Astrocyte (in vitro differentiated cells and primary cell): ENCODE data around the gene PANX3. TPM values are rescaled to one million over a fixed set of nuclear protein-coding genes. Genes with fewer than 3 reads are reported as not detected.

Experiments used
- DNase-seq: peaks from one replicate; pipeline ENCODE4 v3.0.0-alpha.2; 2010; ENCODE audit warnings: low read depth
- FAIRE-seq: peaks from 2 replicates; lab custom pipeline; 2011; peaks lifted over from hg19 to GRCh38; lab: Jason Lieb, UNC
- H2AFZ ChIP-seq: 2 replicates; pipeline ENCODE4 v1.6.0; 2012; ENCODE audit warnings: low read depth, low read length, inconsistent platforms
- H3K27ac ChIP-seq: 2 replicates; pipeline ENCODE4 v1.5.1; 2011; ENCODE audit warnings: low read depth, low read length, inconsistent platforms
- H3K27me3 ChIP-seq: 2 replicates; pipeline ENCODE4 v1.6.0; 2011; ENCODE audit warnings: low read length, inconsistent platforms; ENCODE audit not compliant: insufficient read depth
- H3K36me3 ChIP-seq: 2 replicates; pipeline ENCODE4 v1.5.1; 2011; ENCODE audit warnings: low read length, inconsistent platforms; ENCODE audit not compliant: insufficient read depth
- H3K4me1 ChIP-seq: 2 replicates; pipeline ENCODE4 v1.5.1; 2011; ENCODE audit warnings: low read length, inconsistent platforms; ENCODE audit not compliant: insufficient read depth
- H3K4me2 ChIP-seq: 2 replicates; pipeline ENCODE4 v1.6.0; 2012; ENCODE audit warnings: low read length, inconsistent platforms
- H3K4me3 ChIP-seq: 2 replicates; pipeline ENCODE4 v1.5.1; 2011; ENCODE audit warnings: low read depth, mild to moderate bottlenecking, low read length, inconsistent platforms; ENCODE audit not compliant: insufficient read depth
- H3K79me2 ChIP-seq: 2 replicates; pipeline ENCODE4 v1.6.0; 2012; ENCODE audit warnings: mild to moderate bottlenecking, low read length, inconsistent platforms; ENCODE audit not compliant: insufficient read depth
- H3K9ac ChIP-seq: 2 replicates; pipeline ENCODE4 v1.6.0; 2012; ENCODE audit warnings: mild to moderate bottlenecking, low read length, inconsistent platforms
- H3K9me3 ChIP-seq: 2 replicates; pipeline ENCODE4 v1.5.1; 2012; ENCODE audit warnings: low read depth, mild to moderate bottlenecking, low read length, inconsistent platforms; ENCODE audit not compliant: insufficient read depth
- H4K20me1 ChIP-seq: 2 replicates; pipeline ENCODE4 v1.6.0; 2012; ENCODE audit warnings: low read length, inconsistent platforms; ENCODE audit not compliant: insufficient read depth
- H3K27ac Mint-ChIP-seq: one replicate; pipeline ENCODE4 v1.8.0; 2021; ENCODE audit warnings: mild to moderate bottlenecking, mixed read lengths; ENCODE audit not compliant: unreplicated experiment
- H3K27me3 Mint-ChIP-seq: one replicate; pipeline ENCODE4 v1.8.0; 2021; ENCODE audit warnings: low read depth, mixed read lengths; ENCODE audit not compliant: unreplicated experiment
- H3K36me3 Mint-ChIP-seq: one replicate; pipeline ENCODE4 v1.8.0; 2021; ENCODE audit warnings: low read depth, mixed read lengths; ENCODE audit not compliant: unreplicated experiment
- H3K4me1 Mint-ChIP-seq: one replicate; pipeline ENCODE4 v1.8.0; 2021; ENCODE audit warnings: low read depth, mixed read lengths; ENCODE audit not compliant: unreplicated experiment
- H3K4me3 Mint-ChIP-seq: one replicate; pipeline ENCODE4 v1.8.0; 2021; ENCODE audit warnings: mild to moderate bottlenecking, moderate library complexity, mixed read lengths; ENCODE audit not compliant: unreplicated experiment
- H3K9me3 Mint-ChIP-seq: one replicate; pipeline ENCODE4 v1.8.0; 2021; ENCODE audit warnings: mild to moderate bottlenecking, mixed read lengths; ENCODE audit not compliant: unreplicated experiment
- EZH2 ChIP-seq: IDR thresholded peaks from 2 replicates; pipeline ENCODE4 v1.6.1; 2012; ENCODE audit warnings: mild to moderate bottlenecking, low read length, inconsistent platforms; ENCODE audit not compliant: insufficient read depth
- total RNA-seq: library from RNA; stranded (reverse); gene quantifications from 2 replicates; pipeline ENCODE4 v1.2.1, GENCODE V29; 2021
- TF ChIP-seq, protein P1 (sequence below): IDR thresholded peaks from 2 replicates; pipeline ENCODE4 v1.5.1; 2011; ENCODE audit warnings: low read depth, mild to moderate bottlenecking, inconsistent platforms, low read length, moderate library complexity; ENCODE audit not compliant: insufficient read depth

The PANX3 gene
- total RNA-seq, 1 donor from 2014 or later: not detected

DNA sequence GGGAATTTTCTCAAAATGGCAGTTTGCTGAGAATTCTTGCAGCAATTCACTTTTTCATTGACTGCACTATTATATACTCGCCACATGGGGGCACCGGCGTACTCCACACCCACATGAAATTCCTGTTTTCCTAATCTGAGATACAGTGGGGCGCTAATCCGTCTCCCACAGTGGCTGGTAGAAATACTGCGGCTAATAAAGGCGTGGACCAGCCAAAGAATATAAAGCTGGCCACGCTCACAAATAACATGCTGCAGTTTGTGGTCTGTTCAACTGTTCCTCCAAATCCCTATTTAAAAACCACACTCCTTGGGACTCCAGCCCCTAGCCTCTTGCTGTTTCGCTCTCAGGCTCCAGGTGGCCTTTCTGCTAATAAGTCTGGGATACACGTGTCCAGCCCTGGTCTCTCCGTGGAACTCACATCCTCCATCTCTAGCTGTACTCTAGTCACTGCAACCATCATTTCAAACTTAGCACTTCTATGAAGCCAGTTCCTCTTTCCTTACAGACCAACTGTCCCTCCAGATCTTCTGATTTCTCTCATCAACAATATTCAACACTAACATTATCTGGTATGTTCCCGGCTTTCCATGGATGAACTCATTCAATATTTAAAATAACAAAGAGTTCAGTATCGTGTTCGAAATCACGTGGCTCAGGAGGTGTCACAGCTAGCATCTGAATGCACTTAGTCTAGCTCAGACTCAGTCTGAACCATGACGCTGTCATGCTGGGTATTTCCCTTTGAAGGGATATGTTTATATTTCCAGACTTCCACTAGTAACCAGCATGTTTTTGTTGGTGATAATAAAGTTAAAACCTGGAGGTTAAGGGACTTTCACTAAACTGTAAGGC is 33.4 kb downstream of the PANX3 start:
- Histone ChIP-seq H3K27ac (peak overlapping the region; percentile 85), H3K9ac (peak overlapping the region; percentile 75)
- peak; percentile 72 for DNase-seq

DNA sequence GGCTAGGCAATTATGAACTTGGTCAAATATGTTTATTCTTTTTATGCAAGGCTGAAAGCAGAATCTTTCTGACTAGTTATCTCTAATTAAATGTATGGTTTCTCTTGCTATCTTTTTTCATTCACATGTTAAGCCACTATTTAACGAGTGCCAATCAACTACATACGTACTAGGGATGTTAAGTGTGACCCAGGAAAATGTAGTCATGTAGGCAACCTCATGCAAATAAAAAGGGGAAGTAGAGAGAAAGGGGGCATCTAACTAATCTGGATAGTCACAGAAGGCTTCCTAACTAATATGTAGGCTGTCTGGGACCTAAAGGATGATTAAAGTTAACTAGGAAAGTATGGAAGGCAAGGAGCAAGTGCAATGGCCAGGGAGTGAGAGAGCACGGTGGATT is 34.9 kb downstream of the PANX3 start:
- no peak overlapping the region for H3K27ac Mint-ChIP-seq
- no peak overlapping the region for H3K9ac ChIP-seq
- no peaks in the 10 kb centered on the region for H3K79me2 ChIP-seq
- no peak overlapping the region for H3K4me2 ChIP-seq
- no peak overlapping the region for H2AFZ ChIP-seq
- peaks cover 7% of the 10 kb centered on the region for H3K27me3 Mint-ChIP-seq
- no peaks in the 10 kb centered on the region for H4K20me1 ChIP-seq
- no peak for DNase-seq
- H3K36me3 Mint-ChIP-seq: no peaks in the 10 kb centered on the region
- peaks cover under 1% of the 10 kb centered on the region for H3K9me3 Mint-ChIP-seq
- no peaks in the 10 kb centered on the region for H3K27me3 ChIP-seq
- no peak overlapping the region for H3K4me3 ChIP-seq
- H3K4me1 ChIP-seq: peaks cover 18% of the 10 kb centered on the region
- H3K27ac ChIP-seq: no peak overlapping the region
- no peak for FAIRE-seq
- no peaks in the 10 kb centered on the region for H3K9me3 ChIP-seq
- no peak for TF ChIP-seq EZH2
- TF ChIP-seq, protein P1, sequence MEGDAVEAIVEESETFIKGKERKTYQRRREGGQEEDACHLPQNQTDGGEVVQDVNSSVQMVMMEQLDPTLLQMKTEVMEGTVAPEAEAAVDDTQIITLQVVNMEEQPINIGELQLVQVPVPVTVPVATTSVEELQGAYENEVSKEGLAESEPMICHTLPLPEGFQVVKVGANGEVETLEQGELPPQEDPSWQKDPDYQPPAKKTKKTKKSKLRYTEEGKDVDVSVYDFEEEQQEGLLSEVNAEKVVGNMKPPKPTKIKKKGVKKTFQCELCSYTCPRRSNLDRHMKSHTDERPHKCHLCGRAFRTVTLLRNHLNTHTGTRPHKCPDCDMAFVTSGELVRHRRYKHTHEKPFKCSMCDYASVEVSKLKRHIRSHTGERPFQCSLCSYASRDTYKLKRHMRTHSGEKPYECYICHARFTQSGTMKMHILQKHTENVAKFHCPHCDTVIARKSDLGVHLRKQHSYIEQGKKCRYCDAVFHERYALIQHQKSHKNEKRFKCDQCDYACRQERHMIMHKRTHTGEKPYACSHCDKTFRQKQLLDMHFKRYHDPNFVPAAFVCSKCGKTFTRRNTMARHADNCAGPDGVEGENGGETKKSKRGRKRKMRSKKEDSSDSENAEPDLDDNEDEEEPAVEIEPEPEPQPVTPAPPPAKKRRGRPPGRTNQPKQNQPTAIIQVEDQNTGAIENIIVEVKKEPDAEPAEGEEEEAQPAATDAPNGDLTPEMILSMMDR: no peak
- H3K4me3 Mint-ChIP-seq: no peak overlapping the region
- peaks cover 16% of the 10 kb centered on the region for H3K4me1 Mint-ChIP-seq
- no peaks in the 10 kb centered on the region for H3K36me3 ChIP-seq

More for the DNA sequence above, 33.4 kb downstream of the PANX3 start:
- Mint-ChIP-seq H3K27me3 (peaks cover 3% of the 10 kb centered on the region), H3K4me1 (peaks cover 16% of the 10 kb centered on the region), H3K36me3 (peaks cover 3% of the 10 kb centered on the region), H3K27ac (peak overlapping the region; percentile 98), H3K9me3 (peaks cover 1% of the 10 kb centered on the region), H3K4me3 (no peak overlapping the region)
- no peaks in the 10 kb centered on the region for H3K79me2 ChIP-seq
- FAIRE-seq: peak; percentile 50
- peak overlapping the region; percentile 35 for H3K4me3 ChIP-seq
- TF ChIP-seq, protein P1: peak; percentile 92
- TF ChIP-seq EZH2: no peak
- H4K20me1 ChIP-seq: no peaks in the 10 kb centered on the region
- H3K4me1 ChIP-seq: peaks cover 18% of the 10 kb centered on the region
- H3K36me3 ChIP-seq: no peaks in the 10 kb centered on the region
- no peaks in the 10 kb centered on the region for H3K9me3 ChIP-seq
- H3K4me2 ChIP-seq: peak overlapping the region; percentile 76
- no peaks in the 10 kb centered on the region for H3K27me3 ChIP-seq
- peak overlapping the region; percentile 35 for H2AFZ ChIP-seq

DNA sequence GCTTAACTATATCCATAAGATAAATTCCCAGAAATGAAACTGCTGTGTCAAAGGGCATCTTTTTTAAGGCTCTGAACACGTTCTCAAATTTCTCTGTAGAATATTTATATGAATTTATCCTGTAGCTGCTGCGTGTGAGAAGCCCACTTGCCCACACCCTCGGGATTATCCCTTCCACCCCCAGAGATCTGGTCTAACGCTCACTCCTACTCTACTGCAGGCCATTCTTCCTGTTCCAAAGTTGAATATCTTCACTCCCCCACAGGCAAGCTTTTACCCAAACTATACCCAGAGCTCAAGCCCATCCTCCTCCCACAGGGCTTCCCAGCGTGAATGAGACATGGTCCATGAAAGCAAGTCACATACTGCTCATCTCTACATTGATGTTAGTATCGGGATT is 37.4 kb downstream of the PANX3 start:
- H3K36me3 Mint-ChIP-seq: peaks cover 3% of the 10 kb centered on the region
- FAIRE-seq: no peak

More for the DNA sequence above, 37.4 kb downstream of the PANX3 start:
- Histone ChIP-seq H3K79me2 (no peaks in the 10 kb centered on the region), H3K9me3 (no peaks in the 10 kb centered on the region), H2AFZ (no peak overlapping the region), H3K4me3 (no peak overlapping the region), H3K27ac (no peak overlapping the region), H3K4me1 (peaks cover 11% of the 10 kb centered on the region), H3K9ac (no peak overlapping the region), H3K4me2 (no peak overlapping the region), H4K20me1 (no peaks in the 10 kb centered on the region), H3K27me3 (no peaks in the 10 kb centered on the region), H3K36me3 (no peaks in the 10 kb centered on the region)
- peaks cover 9% of the 10 kb centered on the region for H3K4me1 Mint-ChIP-seq
- peaks cover 15% of the 10 kb centered on the region for H3K27me3 Mint-ChIP-seq
- no peak for DNase-seq
- no peak for TF ChIP-seq EZH2
- TF ChIP-seq, protein P1: no peak
- no peak overlapping the region for H3K27ac Mint-ChIP-seq
- no peaks in the 10 kb centered on the region for H3K9me3 Mint-ChIP-seq
- no peak overlapping the region for H3K4me3 Mint-ChIP-seq
